ENCODE results near the gene PHACTR2.
"Not testable (repeated sequence)": the region's sequence is repeated elsewhere in the genome, so short reads cannot be mapped to it uniquely, and the experiment has no call there.

PHACTR2 gene

DNA sequence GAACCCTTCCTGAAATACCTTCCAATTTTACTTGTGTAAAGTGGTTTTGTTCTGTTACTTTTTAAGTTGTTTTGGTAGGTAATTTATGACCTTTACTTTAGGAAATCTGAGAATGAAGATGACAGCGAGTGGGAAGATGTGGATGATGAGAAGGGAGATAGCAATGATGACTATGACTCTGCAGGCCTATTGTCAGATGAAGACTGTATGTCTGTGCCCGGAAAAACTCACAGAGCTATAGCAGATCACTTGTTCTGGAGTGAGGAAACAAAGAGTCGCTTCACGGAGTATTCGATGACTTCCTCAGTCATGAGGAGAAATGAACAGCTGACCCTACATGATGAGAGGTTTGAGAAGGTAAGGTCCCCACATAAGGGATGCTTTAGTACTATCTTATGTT lies 179.9 kb downstream of the PHACTR2 start:
- H3K4me3 ChIP-seq (ENCODE audit: low read depth, low read length) = no peak overlapping the region
- no peak overlapping the region for H3K27ac ChIP-seq
- peaks cover 55% of the 10 kb centered on the region for H3K36me3 ChIP-seq
- H3K27me3 ChIP-seq (ENCODE audit: insufficient read depth, low read depth, severe bottlenecking) = no peaks in the 10 kb centered on the region
- DNase-seq = no peak
- TF ChIP-seq, protein P1, sequence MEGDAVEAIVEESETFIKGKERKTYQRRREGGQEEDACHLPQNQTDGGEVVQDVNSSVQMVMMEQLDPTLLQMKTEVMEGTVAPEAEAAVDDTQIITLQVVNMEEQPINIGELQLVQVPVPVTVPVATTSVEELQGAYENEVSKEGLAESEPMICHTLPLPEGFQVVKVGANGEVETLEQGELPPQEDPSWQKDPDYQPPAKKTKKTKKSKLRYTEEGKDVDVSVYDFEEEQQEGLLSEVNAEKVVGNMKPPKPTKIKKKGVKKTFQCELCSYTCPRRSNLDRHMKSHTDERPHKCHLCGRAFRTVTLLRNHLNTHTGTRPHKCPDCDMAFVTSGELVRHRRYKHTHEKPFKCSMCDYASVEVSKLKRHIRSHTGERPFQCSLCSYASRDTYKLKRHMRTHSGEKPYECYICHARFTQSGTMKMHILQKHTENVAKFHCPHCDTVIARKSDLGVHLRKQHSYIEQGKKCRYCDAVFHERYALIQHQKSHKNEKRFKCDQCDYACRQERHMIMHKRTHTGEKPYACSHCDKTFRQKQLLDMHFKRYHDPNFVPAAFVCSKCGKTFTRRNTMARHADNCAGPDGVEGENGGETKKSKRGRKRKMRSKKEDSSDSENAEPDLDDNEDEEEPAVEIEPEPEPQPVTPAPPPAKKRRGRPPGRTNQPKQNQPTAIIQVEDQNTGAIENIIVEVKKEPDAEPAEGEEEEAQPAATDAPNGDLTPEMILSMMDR (IDR thresholded peaks at IDR 0.05; ENCODE audit: low read depth, low read length) = no peak
- no peaks in the 10 kb centered on the region for H3K9me3 ChIP-seq (ENCODE audit: severe bottlenecking)

DNA sequence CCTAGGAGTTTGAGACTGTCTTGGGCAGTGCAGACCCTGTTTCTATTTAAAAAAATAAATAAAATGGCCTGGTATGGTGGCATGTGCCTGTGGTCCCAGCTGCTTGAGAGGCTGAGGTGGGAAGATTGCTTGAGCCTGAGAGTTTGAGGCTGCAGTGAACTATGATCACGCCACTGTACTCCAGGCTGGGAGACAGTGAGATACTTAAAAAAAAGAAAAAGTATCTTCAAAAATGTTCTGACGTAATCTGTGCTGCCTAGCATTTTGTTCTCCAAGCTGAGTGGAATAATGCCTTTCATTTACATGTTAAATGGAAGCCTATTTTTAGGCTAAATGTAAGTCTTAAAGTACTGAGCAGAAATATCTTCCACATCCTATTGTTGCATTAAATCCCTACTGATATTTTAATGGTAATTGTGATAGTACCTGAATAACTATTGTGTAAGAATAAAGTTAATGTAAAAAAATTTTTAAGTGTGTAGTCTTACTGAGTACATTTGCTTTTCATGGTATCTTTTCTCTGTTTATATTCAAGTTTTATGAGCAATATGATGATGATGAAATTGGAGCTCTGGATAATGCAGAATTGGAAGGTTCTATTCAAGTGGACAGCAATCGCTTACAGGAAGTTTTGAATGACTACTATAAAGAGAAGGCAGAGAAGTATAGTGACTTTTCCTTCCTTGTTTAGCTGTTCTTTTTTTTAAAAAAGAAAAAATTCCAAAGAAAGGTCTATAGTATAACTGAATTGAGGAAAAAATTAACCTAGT lies 182.3 kb downstream of the PHACTR2 start:
- Histone ChIP-seq H3K4me3 (ENCODE audit: low read depth, low read length) (no peak overlapping the region), H3K9me3 (ENCODE audit: severe bottlenecking) (no peaks in the 10 kb centered on the region), H3K36me3 (peaks cover 68% of the 10 kb centered on the region), H3K27ac (no peak overlapping the region), H3K27me3 (ENCODE audit: insufficient read depth, low read depth, severe bottlenecking) (no peaks in the 10 kb centered on the region)
- TF ChIP-seq, protein P1 (IDR thresholded peaks at IDR 0.05; ENCODE audit: low read depth, low read length) = no peak
- no peak for DNase-seq

DNA sequence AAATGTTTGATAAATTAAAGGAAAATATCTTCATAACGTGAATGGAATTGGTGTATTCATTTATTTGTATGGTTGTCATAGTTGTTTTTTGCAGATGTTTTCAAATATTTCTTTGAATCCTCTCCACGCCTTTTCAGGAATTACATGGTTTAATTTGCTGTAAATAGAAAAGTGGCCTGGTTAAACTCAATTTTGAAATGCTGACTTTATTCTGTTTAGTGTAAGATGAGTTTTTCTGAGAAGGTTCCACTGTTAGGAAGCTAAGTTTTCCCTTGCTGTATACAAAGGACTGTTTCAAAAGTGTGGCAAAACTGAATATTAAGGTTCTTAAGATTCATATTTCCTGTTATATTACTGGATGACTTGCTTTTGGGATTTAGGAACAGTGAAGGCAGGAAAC lies 186.0 kb downstream of the PHACTR2 start:
- no peaks in the 10 kb centered on the region for H3K9me3 ChIP-seq (ENCODE audit: severe bottlenecking)
- peaks cover 45% of the 10 kb centered on the region for H3K36me3 ChIP-seq
- H3K27ac ChIP-seq = no peak overlapping the region
- H3K4me3 ChIP-seq (ENCODE audit: low read depth, low read length) = no peak overlapping the region
- TF ChIP-seq, protein P1 (IDR thresholded peaks at IDR 0.05; ENCODE audit: low read depth, low read length) = no peak
- H3K27me3 ChIP-seq (ENCODE audit: insufficient read depth, low read depth, severe bottlenecking) = no peaks in the 10 kb centered on the region
- no peak for DNase-seq

DNA sequence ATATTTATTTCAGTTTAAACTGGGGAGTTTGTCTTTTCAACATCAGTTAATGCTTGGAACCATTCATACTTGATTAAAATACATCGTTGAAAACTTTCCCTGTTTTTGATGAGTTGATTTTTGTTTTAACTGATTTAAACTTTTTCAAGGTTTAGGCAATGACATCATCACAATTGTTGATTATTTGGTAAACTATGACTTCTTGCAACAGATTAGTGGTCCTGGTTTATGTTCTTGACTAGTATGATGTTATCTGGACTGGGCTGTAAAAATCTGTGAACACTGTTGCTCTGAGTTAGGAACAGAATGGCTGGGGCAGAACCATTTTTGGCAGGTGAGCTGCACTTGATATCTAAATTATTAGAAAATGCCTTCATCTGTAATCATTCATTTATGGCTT lies 186.5 kb downstream of the PHACTR2 start, which contains the start of gene ZC2HC1B:
TSS of gene ZC2HC1B (plus strand) at position 241 of the 400 bp plus-strand sequence. CDS start at position 307, 66 bp downstream.
- TF ChIP-seq, protein P1 (IDR thresholded peaks at IDR 0.05; ENCODE audit: low read depth, low read length) = no peak
- no peaks in the 10 kb centered on the region for H3K27me3 ChIP-seq (ENCODE audit: insufficient read depth, low read depth, severe bottlenecking)
- DNase-seq = no peak

DNA sequence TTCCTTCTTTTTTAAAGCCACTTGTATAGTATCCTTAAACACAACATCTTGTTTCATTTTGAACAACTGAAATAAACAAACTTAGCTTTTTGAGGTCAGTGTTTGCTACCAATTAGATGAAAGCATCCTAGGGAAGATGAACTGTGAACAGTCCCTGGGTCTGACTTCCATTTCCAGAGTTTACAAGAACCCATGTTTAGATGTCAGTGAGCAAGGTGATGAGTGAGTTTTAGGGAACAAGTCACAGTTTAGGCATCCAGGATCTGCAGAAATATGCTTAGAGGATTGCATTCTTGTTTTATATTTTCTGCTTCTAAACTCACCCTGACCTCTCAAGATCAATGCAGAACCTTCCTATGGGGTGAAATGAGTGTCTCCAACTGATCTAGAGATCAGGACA lies 189.5 kb downstream of the PHACTR2 start:
- no peak for DNase-seq

More for the DNA sequence above, 186.5 kb downstream of the PHACTR2 start, which contains the start of gene ZC2HC1B:
- no peak within 1 kb of the TSS for H3K27ac ChIP-seq
- H3K36me3 ChIP-seq = peaks cover 40% of the 10 kb centered on the region
- no peaks in the 10 kb centered on the region for H3K9me3 ChIP-seq (ENCODE audit: severe bottlenecking)
- H3K4me3 ChIP-seq (ENCODE audit: low read depth, low read length) = no peak within 1 kb of the TSS

DNA sequence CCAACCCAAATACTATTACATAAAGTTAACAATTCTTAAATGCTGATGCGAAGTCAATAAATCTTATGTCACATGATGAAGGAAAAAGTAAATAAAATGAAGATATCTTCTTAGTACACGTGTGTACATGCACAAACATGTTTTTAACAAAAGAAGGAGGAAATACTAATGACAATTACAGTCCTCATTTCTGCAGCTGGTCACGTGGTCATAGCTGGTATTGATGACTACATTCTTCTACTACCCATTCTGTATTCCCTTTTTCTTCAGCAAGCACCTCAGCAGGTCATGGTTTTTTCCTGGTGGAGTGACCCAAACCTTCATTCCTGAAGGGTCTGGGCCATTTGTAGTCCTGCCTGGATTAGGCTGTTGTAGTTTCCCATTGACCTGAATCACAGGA lies 191.0 kb downstream of the PHACTR2 start:
- H3K27ac ChIP-seq; H3K27me3 ChIP-seq (ENCODE audit: insufficient read depth, low read depth, severe bottlenecking); H3K4me3 ChIP-seq (ENCODE audit: low read depth, low read length); H3K36me3 ChIP-seq; H3K9me3 ChIP-seq (ENCODE audit: severe bottlenecking); DNase-seq: not testable (repeated sequence)

More for the DNA sequence above, 189.5 kb downstream of the PHACTR2 start:
- Histone ChIP-seq H3K27ac (no peak overlapping the region), H3K9me3 (ENCODE audit: severe bottlenecking) (no peaks in the 10 kb centered on the region), H3K4me3 (ENCODE audit: low read depth, low read length) (no peak overlapping the region), H3K27me3 (ENCODE audit: insufficient read depth, low read depth, severe bottlenecking) (no peaks in the 10 kb centered on the region), H3K36me3 (peaks cover 17% of the 10 kb centered on the region)
- TF ChIP-seq, protein P1 (IDR thresholded peaks at IDR 0.05; ENCODE audit: low read depth, low read length) = no peak

DNA sequence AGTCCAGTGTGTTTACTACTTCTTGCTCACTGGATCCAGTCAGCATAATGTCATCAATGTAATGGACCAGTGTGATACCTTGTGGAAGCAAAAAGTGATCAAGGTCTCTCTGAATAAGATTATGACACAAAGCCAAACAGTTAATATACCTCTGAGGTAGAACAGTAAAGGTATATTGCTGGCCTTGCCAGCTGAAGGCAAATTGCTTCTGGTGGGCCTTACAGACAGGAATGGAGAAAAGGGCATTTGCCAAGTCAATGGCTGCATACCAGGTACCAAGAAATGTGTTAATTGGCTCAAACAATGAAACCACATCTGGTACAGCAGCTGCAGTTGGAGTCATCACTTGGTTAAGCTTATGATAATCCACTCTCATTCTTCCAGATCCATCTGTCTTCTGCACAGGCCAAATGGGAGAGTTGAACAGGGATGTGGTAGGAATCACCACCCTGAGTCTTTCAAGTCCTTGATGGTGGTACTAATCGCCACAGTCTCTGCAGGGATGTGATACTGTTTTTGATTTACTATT lies 193.5 kb downstream of the PHACTR2 start:
- H3K9me3 ChIP-seq (ENCODE audit: severe bottlenecking); H3K4me3 ChIP-seq (ENCODE audit: low read depth, low read length); DNase-seq; H3K27ac ChIP-seq; H3K36me3 ChIP-seq; H3K27me3 ChIP-seq (ENCODE audit: insufficient read depth, low read depth, severe bottlenecking): not testable (repeated sequence)

All from WERI-Rb-1 (cell line).